K562 (cell line): ENCODE measurements around the gene FETUB. TPM values are rescaled to one million over a fixed set of nuclear protein-coding genes. Genes with fewer than 3 reads are reported as not detected.

Experiments used
- ARID1B ChIP-seq: fragments of 450-650 bp; IDR thresholded peaks from 2 replicates; pipeline ENCODE4 v1.6.1; 2016; ENCODE audit warnings: antibody characterized with exemption, mild to moderate bottlenecking, inconsistent platforms
- CHD1 ChIP-seq: fragments of 200-600 bp; sonication (generic); IDR thresholded peaks from one replicate; pipeline ENCODE4 v1.6.1; 2012; ENCODE audit warnings: mild to moderate bottlenecking, moderate library complexity, low read length, inconsistent platforms
- CHD4 ChIP-seq: fragments of 200-600 bp; sonication (generic); IDR thresholded peaks from 3 replicates; pipeline ENCODE4 v1.6.1; 2012; ENCODE audit warnings: low read depth, mild to moderate bottlenecking, mixed read lengths, low read length, inconsistent platforms; ENCODE audit not compliant: insufficient read depth, insufficient replicate concordance, poor library complexity, severe bottlenecking
- CTCFL ChIP-seq: IDR thresholded peaks from 2 replicates; pipeline ENCODE4 v1.6.1; 2011; ENCODE audit warnings: borderline replicate concordance, low read depth, mild to moderate bottlenecking, moderate library complexity, low read length; ENCODE audit not compliant: insufficient read depth, poor library complexity, severe bottlenecking
- DEAF1 ChIP-seq: fragments of 450-650 bp; formaldehyde crosslinking; IDR thresholded peaks from 2 replicates; pipeline ENCODE4 v1.4.0; 2020; ENCODE audit warnings: mild to moderate bottlenecking, moderate library complexity
- MYBL2 ChIP-seq, 2 experiments: fragments of 450-650 bp in 1 of 2; sonication (generic) in 1 of 2; formaldehyde crosslinking in 1 of 2; IDR thresholded peaks; 2 replicates each; pipeline versions ENCODE4 v1.6.1 to v1.8.1; 2017 to 2022; ENCODE audit warnings: borderline replicate concordance in 1 of 2, inconsistent platforms in 1 of 2, low read depth in 1 of 2, mild to moderate bottlenecking in 1 of 2, missing genetic modification reagents in 1 of 2, moderate library complexity in 1 of 2
- NBN ChIP-seq: fragments of 450-650 bp; IDR thresholded peaks from 2 replicates; pipeline ENCODE4 v1.6.1; 2016; ENCODE audit warnings: low read depth, mild to moderate bottlenecking
- NR3C1 ChIP-seq: sonication (generic); formaldehyde crosslinking; IDR thresholded peaks from 2 replicates; pipeline ENCODE4 v1.8.1; 2022; ENCODE audit warnings: missing genetic modification reagents
- PBX2 ChIP-seq, 2 experiments: IDR thresholded peaks in 1 of 2; conservative IDR thresholded peaks in 1 of 2; 2 replicates each; pipeline ENCODE4 v1.6.1; 2016; ENCODE audit warnings: low read depth in 2 of 2, mild to moderate bottlenecking in 1 of 2, missing compliant biosample characterization in 1 of 2, missing genetic modification characterization in 1 of 2, moderate library complexity in 1 of 2
- RCOR1 ChIP-seq, 2 experiments: IDR thresholded peaks; 2 replicates each; pipeline ENCODE4 v1.6.1; 2012; ENCODE audit warnings: low read depth in 2 of 2, low read length in 2 of 2, borderline replicate concordance in 1 of 2, improper control_type of control experiment in 1 of 2
- SMC3 ChIP-seq: conservative IDR thresholded peaks from 2 replicates; pipeline ENCODE4 v1.6.1; 2011; ENCODE audit warnings: low read depth, low read length, improper control_type of control experiment; ENCODE audit not compliant: insufficient read depth
- SRSF7 ChIP-seq: fragments of 200-400 bp; formaldehyde crosslinking; optimal IDR thresholded peaks from 2 replicates; pipeline ENCODE3; 2017; ENCODE audit warnings: mild to moderate bottlenecking, low read depth, low read length
- SUPT5H ChIP-seq: fragments of 450-650 bp; IDR thresholded peaks from 2 replicates; pipeline ENCODE4 v1.6.1; 2016
- TAF9B ChIP-seq: fragments of 450-650 bp; IDR thresholded peaks from 2 replicates; pipeline ENCODE4 v1.6.1; 2018; ENCODE audit warnings: mild to moderate bottlenecking; ENCODE audit not compliant: partially characterized antibody
- TRIM28 ChIP-seq: fragments of 450-650 bp; IDR thresholded peaks from 2 replicates; pipeline ENCODE4 v1.6.1; 2017
- ZFP91 ChIP-seq: sonication (generic); formaldehyde crosslinking; IDR thresholded peaks from 2 replicates; pipeline ENCODE4 v1.8.0; 2022; ENCODE audit warnings: mild to moderate bottlenecking, missing genetic modification reagents
- ZNF561 ChIP-seq: fragments of 450-650 bp; formaldehyde crosslinking; conservative IDR thresholded peaks from 2 replicates; pipeline ENCODE4 v1.4.0; 2020; ENCODE audit warnings: mild to moderate bottlenecking, moderate library complexity
- polyA plus RNA-seq, 8 experiments: library from polyadenylated mRNA; depleted of rRNA in 4 of 8; stranded (reverse) in 5 of 8; unstranded in 3 of 8; fragments of >200 nt; fragmentation: Nextera tagmentation in 2 of 8; fragmentation: Illumina TruSeq in 1 of 8; extraction: Ambion mirVana in 2 of 8; extraction: Trizol in 1 of 8; gene quantifications; 2 replicates each; pipeline versions ENCODE4 v1.2.1 to v1.2.3, GENCODE V29; 2011 to 2014; ENCODE audit warnings: inconsistent platforms in 1 of 8, missing spikeins in 1 of 8
- total RNA-seq, 7 experiments: library from RNA; depleted of rRNA in 6 of 7; stranded (reverse); fragments of >200 nt in 6 of 7; fragmentation: Illumina TruSeq in 2 of 7; extraction: Trizol in 2 of 7; gene quantifications; 2 replicates each; pipeline versions ENCODE4 v1.2.1 to v1.2.3, GENCODE V29; 2011 to 2021; ENCODE audit warnings: low replicate concordance in 1 of 7

The FETUB gene
- total and polyA plus RNA-seq, 9 of the 15 experiments (the other 6 are each of a cell fraction or from before 2014, with no cell fraction given), result not detected

- peak; percentile 69 for TF ChIP-seq CTCFL
- no peak for TF ChIP-seq ZNF561 (CRISPR knock-in tag)
- TF ChIP-seq SRSF7, result no peak
- no peak for TF ChIP-seq NR3C1
- TF ChIP-seq SMC3, result peak; percentile 66; the same call in 1 of the 2 replicates
- no peak for TF ChIP-seq ZFP91 (CRISPR knock-in tag)
- TF ChIP-seq NBN, result 0 out of 2 replicates have a peak, but pooled peaks have one; percentile 18
- TF ChIP-seq SUPT5H, result no peak
- no peak for TF ChIP-seq TAF9B
- no peak for TF ChIP-seq CHD1
- peak; percentile 64 for TF ChIP-seq DEAF1
- no peak for TF ChIP-seq ARID1B
- no peak for TF ChIP-seq PBX2 (CRISPR knock-in tag; IDR thresholded peaks at IDR 0.05; ENCODE audit: low read depth)
- TF ChIP-seq PBX2 (tag; conservative IDR thresholded peaks at IDR 0.05; ENCODE audit: low read depth), result no peak
- no peak for TF ChIP-seq MYBL2 (IDR thresholded peaks at IDR 0.05; ENCODE audit: low read depth)
- no peak for TF ChIP-seq MYBL2 (CRISPR knock-in tag; IDR thresholded peaks at IDR 0.05; ENCODE audit: borderline replicate concordance)
- TF ChIP-seq TRIM28, result no peak
- TF ChIP-seq RCOR1 (IDR thresholded peaks at IDR 0.05; ENCODE audit: borderline replicate concordance in 1 of 2, low read depth in 2 of 2, low read length in 2 of 2), result 0 out of 4 replicates have a peak, but pooled peaks of 1 of the 2 experiments have one; percentile 29
- no peak for TF ChIP-seq CHD4
Measured at GRCh38 chr3:186617036-186617946, 22.9 kb upstream of the FETUB start (continued).
